SK-N-MC (cell line): Measurements from ENCODE around the gene VANGL2.

Experiments used
- EZH2 ChIP-seq: fragments of 200-600 bp; sonication (generic); IDR thresholded peaks from one replicate; pipeline ENCODE4 v1.6.1; 2017; ENCODE audit warnings: antibody characterized with exemption
- FOXP2 ChIP-seq: optimal IDR thresholded peaks from 2 replicates; pipeline ENCODE3; 2011; ENCODE audit warnings: mild to moderate bottlenecking, moderate library complexity; ENCODE audit not compliant: insufficient read depth; ENCODE audit errors: extremely low read length, control extremely low read depth
- POLR2AphosphoS5 ChIP-seq: IDR thresholded peaks from 2 replicates; pipeline ENCODE4 v1.6.1; 2012; ENCODE audit warnings: mild to moderate bottlenecking, low read depth, low read length, borderline replicate concordance

GRCh38 chr1:160405331-160405877 lies 5.0 kb downstream of the VANGL2 start:
- TF ChIP-seq POLR2AphosphoS5 (no peak), EZH2 (no peak), FOXP2 (no peak)
